ENCODE measurements around the gene ZNF385B.

The ZNF385B gene

GRCh38 chr2:179467960-179468359 is 393.5 kb downstream of the ZNF385B start:
- Histone ChIP-seq H3K36me3 (replicated peaks; ENCODE audit: insufficient read depth, low read length) (no peaks in the 10 kb centered on the region), H3K4me3 (ENCODE audit: low read length) (no peak overlapping the region), H3K9me3 (replicated peaks; ENCODE audit: insufficient read depth, low read length) (no peaks in the 10 kb centered on the region), H3K9me2 (replicated peaks; ENCODE audit: insufficient read depth, low read length) (no peaks in the 10 kb centered on the region), H3K79me2 (ENCODE audit: low read length) (no peaks in the 10 kb centered on the region), H3F3A (ENCODE audit: insufficient read depth, low read length) (no peaks in the 10 kb centered on the region), H3K4me1 (ENCODE audit: low read length) (no peaks in the 10 kb centered on the region), H4K20me1 (ENCODE audit: insufficient read depth, low read length) (no peaks in the 10 kb centered on the region), H3K27me3 (replicated peaks; ENCODE audit: insufficient read depth, low read length) (no peaks in the 10 kb centered on the region), H3K9ac (ENCODE audit: low read length) (no peak overlapping the region), H3K27ac (ENCODE audit: low read length) (no peak overlapping the region), H2AFZ (ENCODE audit: low read length) (no peak overlapping the region), H3K4me2 (ENCODE audit: low read depth, low read length) (no peak overlapping the region)
- TF ChIP-seq CTCF (IDR thresholded peaks at IDR 0.05; ENCODE audit: low read length) = no peak
- TF ChIP-seq EZH2 (optimal IDR thresholded peaks at IDR 0.05; ENCODE audit: low read depth, low read length) = no peak
- no peak for TF ChIP-seq EZH2phosphoT487 (IDR thresholded peaks at IDR 0.05; ENCODE audit: low read length)
- DNase-seq = no peak

- Histone ChIP-seq H3K4me1 (ENCODE audit: low read length) (no peaks in the 10 kb centered on the region), H3K9ac (ENCODE audit: low read length) (no peak overlapping the region), H4K20me1 (ENCODE audit: insufficient read depth, low read length) (no peaks in the 10 kb centered on the region), H3K9me2 (replicated peaks; ENCODE audit: insufficient read depth, low read length) (no peaks in the 10 kb centered on the region), H3F3A (ENCODE audit: insufficient read depth, low read length) (no peaks in the 10 kb centered on the region), H3K79me2 (ENCODE audit: low read length) (no peaks in the 10 kb centered on the region), H3K27me3 (replicated peaks; ENCODE audit: insufficient read depth, low read length) (no peaks in the 10 kb centered on the region), H3K27ac (ENCODE audit: low read length) (no peak overlapping the region), H3K36me3 (replicated peaks; ENCODE audit: insufficient read depth, low read length) (no peaks in the 10 kb centered on the region), H3K4me2 (ENCODE audit: low read depth, low read length) (no peak overlapping the region), H3K9me3 (replicated peaks; ENCODE audit: insufficient read depth, low read length) (no peaks in the 10 kb centered on the region), H2AFZ (ENCODE audit: low read length) (no peak overlapping the region), H3K4me3 (ENCODE audit: low read length) (no peak overlapping the region)
- TF ChIP-seq EZH2phosphoT487 (IDR thresholded peaks at IDR 0.05; ENCODE audit: low read length) (no peak), CTCF (IDR thresholded peaks at IDR 0.05; ENCODE audit: low read length) (no peak), EZH2 (optimal IDR thresholded peaks at IDR 0.05; ENCODE audit: low read depth, low read length) (no peak)
- no peak for DNase-seq
Observed at GRCh38 chr2:179467111-179467510, 394.3 kb downstream of the ZNF385B start.

- no peak overlapping the region for H2AFZ ChIP-seq (ENCODE audit: low read length)
- no peak for DNase-seq
- no peak overlapping the region for H3K4me3 ChIP-seq (ENCODE audit: low read length)
- H3K27me3 ChIP-seq (replicated peaks; ENCODE audit: insufficient read depth, low read length) = no peaks in the 10 kb centered on the region
- no peaks in the 10 kb centered on the region for H3K9me2 ChIP-seq (replicated peaks; ENCODE audit: insufficient read depth, low read length)
- no peak overlapping the region for H3K4me2 ChIP-seq (ENCODE audit: low read depth, low read length)
- H3K9ac ChIP-seq (ENCODE audit: low read length) = no peak overlapping the region
- no peak for TF ChIP-seq EZH2 (optimal IDR thresholded peaks at IDR 0.05; ENCODE audit: low read depth, low read length)
- TF ChIP-seq EZH2phosphoT487 (IDR thresholded peaks at IDR 0.05; ENCODE audit: low read length) = no peak
- no peak for TF ChIP-seq CTCF (IDR thresholded peaks at IDR 0.05; ENCODE audit: low read length)
- no peaks in the 10 kb centered on the region for H3F3A ChIP-seq (ENCODE audit: insufficient read depth, low read length)
- H3K79me2 ChIP-seq (ENCODE audit: low read length) = no peaks in the 10 kb centered on the region
- H3K9me3 ChIP-seq (replicated peaks; ENCODE audit: insufficient read depth, low read length) = no peaks in the 10 kb centered on the region
- no peaks in the 10 kb centered on the region for H3K4me1 ChIP-seq (ENCODE audit: low read length)
- H3K36me3 ChIP-seq (replicated peaks; ENCODE audit: insufficient read depth, low read length) = no peaks in the 10 kb centered on the region
- H4K20me1 ChIP-seq (ENCODE audit: insufficient read depth, low read length) = no peaks in the 10 kb centered on the region
- no peak overlapping the region for H3K27ac ChIP-seq (ENCODE audit: low read length)
Observed at GRCh38 chr2:179461420-179461819, 400.0 kb downstream of the ZNF385B start.

Measured in MM.1S (cell line).